K562 (cell line): ENCODE data around the gene LMTK2. TPM values are rescaled to one million over a fixed set of nuclear protein-coding genes. Genes with fewer than 3 reads are reported as not detected.

Experiments used
- HMG20B ChIP-seq: fragments of 250-450 bp; sonication (Bioruptor Pico); IDR thresholded peaks from 2 replicates; pipeline ENCODE4 v1.5.0; 2021; ENCODE audit warnings: mild to moderate bottlenecking
- MEF2A ChIP-seq: IDR thresholded peaks from 2 replicates; pipeline ENCODE4 v1.6.1; 2011; ENCODE audit warnings: low read depth, mild to moderate bottlenecking, low read length, moderate library complexity; ENCODE audit not compliant: control insufficient read depth
- STAT6 ChIP-seq: sonication (generic); formaldehyde crosslinking; IDR thresholded peaks from 2 replicates; pipeline ENCODE4 v1.8.1; 2023; ENCODE audit warnings: mild to moderate bottlenecking, missing genetic modification reagents
- TRIM28 ChIP-seq: fragments of 450-650 bp; IDR thresholded peaks from 2 replicates; pipeline ENCODE4 v1.6.1; 2017
- ZBTB1 ChIP-seq: sonication (generic); formaldehyde crosslinking; IDR thresholded peaks from 2 replicates; pipeline ENCODE4 v1.8.1; 2023; ENCODE audit warnings: missing genetic modification reagents, low read depth, mild to moderate bottlenecking, borderline replicate concordance
- ZNF507 ChIP-seq: conservative IDR thresholded peaks from 2 replicates; pipeline ENCODE4 v1.6.1; 2017; ENCODE audit warnings: missing genetic modification characterization, missing compliant biosample characterization
- ZNF551 ChIP-seq: fragments of 250-450 bp; sonication (Bioruptor Pico); IDR thresholded peaks from 2 replicates; pipeline ENCODE4 v1.5.0; 2021; ENCODE audit warnings: mild to moderate bottlenecking, moderate library complexity
- ZNF586 ChIP-seq: fragments of 450-650 bp; formaldehyde crosslinking; conservative IDR thresholded peaks from 2 replicates; pipeline ENCODE4 v1.4.0; 2020; ENCODE audit warnings: mild to moderate bottlenecking, moderate library complexity
- polyA plus RNA-seq, 8 experiments: library from polyadenylated mRNA; depleted of rRNA in 4 of 8; stranded (reverse) in 5 of 8; unstranded in 3 of 8; fragments of >200 nt; fragmentation: Nextera tagmentation in 2 of 8; fragmentation: Illumina TruSeq in 1 of 8; extraction: Ambion mirVana in 2 of 8; extraction: Trizol in 1 of 8; gene quantifications; 2 replicates each; pipeline versions ENCODE4 v1.2.1 to v1.2.3, GENCODE V29; 2011 to 2014; ENCODE audit warnings: inconsistent platforms in 1 of 8, missing spikeins in 1 of 8
- total RNA-seq, 7 experiments: library from RNA; depleted of rRNA in 6 of 7; stranded (reverse); fragments of >200 nt in 6 of 7; fragmentation: Illumina TruSeq in 2 of 7; extraction: Trizol in 2 of 7; gene quantifications; 2 replicates each; pipeline versions ENCODE4 v1.2.1 to v1.2.3, GENCODE V29; 2011 to 2021; ENCODE audit warnings: low replicate concordance in 1 of 7
- TF ChIP-seq, protein P1 (sequence below): fragments of 450-650 bp; IDR thresholded peaks from 2 replicates; pipeline ENCODE4 v1.6.1; 2016; ENCODE audit warnings: mild to moderate bottlenecking, moderate library complexity
- TF ChIP-seq, protein P2 (sequence below), 2 experiments: IDR thresholded peaks in 1 of 2; conservative IDR thresholded peaks in 1 of 2; 2 replicates each; pipeline ENCODE4 v1.6.1; 2016; ENCODE audit warnings: low read depth in 2 of 2, mild to moderate bottlenecking in 1 of 2, missing compliant biosample characterization in 1 of 2, missing genetic modification characterization in 1 of 2, moderate library complexity in 1 of 2

Gene LMTK2
- total and polyA plus RNA-seq, 9 of the 15 experiments (the other 6 are each of a cell fraction or from before 2014, with no cell fraction given) = 0.78 to 16.4 (median 6.3) TPM

DNA sequence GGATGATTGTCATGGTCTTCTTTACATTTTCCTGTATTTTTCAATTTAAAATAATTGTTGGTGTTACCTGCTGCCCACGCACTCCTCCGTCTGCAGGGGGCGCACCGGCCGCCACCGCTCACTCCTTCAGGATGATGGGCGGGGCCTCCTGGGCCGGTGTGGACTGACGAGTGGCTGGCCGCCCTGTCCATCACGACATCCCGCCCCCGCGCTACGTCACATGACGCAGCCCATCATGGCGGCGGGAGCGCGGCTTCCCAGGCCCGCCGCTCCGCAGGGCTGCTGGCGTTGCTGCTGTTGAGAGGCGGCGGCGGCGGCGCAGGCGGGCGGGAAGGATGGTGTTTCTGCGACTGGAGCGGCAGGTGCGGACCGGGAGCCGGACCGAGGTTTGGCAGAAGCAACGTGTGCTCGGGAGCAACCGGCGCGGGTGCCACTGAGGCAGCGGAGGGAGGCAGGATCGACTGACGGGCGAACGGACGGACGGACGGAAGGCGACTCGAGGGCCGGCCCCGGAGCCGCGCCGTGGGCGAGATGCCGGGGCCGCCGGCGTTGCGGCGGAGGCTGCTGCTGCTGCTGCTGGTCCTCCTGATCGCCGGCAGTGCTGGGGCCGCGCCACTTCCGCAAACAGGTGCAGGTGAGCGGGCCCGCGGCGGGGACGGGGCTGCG lies at the start of gene LMTK2 (continued):
- TF ChIP-seq, protein P1, sequence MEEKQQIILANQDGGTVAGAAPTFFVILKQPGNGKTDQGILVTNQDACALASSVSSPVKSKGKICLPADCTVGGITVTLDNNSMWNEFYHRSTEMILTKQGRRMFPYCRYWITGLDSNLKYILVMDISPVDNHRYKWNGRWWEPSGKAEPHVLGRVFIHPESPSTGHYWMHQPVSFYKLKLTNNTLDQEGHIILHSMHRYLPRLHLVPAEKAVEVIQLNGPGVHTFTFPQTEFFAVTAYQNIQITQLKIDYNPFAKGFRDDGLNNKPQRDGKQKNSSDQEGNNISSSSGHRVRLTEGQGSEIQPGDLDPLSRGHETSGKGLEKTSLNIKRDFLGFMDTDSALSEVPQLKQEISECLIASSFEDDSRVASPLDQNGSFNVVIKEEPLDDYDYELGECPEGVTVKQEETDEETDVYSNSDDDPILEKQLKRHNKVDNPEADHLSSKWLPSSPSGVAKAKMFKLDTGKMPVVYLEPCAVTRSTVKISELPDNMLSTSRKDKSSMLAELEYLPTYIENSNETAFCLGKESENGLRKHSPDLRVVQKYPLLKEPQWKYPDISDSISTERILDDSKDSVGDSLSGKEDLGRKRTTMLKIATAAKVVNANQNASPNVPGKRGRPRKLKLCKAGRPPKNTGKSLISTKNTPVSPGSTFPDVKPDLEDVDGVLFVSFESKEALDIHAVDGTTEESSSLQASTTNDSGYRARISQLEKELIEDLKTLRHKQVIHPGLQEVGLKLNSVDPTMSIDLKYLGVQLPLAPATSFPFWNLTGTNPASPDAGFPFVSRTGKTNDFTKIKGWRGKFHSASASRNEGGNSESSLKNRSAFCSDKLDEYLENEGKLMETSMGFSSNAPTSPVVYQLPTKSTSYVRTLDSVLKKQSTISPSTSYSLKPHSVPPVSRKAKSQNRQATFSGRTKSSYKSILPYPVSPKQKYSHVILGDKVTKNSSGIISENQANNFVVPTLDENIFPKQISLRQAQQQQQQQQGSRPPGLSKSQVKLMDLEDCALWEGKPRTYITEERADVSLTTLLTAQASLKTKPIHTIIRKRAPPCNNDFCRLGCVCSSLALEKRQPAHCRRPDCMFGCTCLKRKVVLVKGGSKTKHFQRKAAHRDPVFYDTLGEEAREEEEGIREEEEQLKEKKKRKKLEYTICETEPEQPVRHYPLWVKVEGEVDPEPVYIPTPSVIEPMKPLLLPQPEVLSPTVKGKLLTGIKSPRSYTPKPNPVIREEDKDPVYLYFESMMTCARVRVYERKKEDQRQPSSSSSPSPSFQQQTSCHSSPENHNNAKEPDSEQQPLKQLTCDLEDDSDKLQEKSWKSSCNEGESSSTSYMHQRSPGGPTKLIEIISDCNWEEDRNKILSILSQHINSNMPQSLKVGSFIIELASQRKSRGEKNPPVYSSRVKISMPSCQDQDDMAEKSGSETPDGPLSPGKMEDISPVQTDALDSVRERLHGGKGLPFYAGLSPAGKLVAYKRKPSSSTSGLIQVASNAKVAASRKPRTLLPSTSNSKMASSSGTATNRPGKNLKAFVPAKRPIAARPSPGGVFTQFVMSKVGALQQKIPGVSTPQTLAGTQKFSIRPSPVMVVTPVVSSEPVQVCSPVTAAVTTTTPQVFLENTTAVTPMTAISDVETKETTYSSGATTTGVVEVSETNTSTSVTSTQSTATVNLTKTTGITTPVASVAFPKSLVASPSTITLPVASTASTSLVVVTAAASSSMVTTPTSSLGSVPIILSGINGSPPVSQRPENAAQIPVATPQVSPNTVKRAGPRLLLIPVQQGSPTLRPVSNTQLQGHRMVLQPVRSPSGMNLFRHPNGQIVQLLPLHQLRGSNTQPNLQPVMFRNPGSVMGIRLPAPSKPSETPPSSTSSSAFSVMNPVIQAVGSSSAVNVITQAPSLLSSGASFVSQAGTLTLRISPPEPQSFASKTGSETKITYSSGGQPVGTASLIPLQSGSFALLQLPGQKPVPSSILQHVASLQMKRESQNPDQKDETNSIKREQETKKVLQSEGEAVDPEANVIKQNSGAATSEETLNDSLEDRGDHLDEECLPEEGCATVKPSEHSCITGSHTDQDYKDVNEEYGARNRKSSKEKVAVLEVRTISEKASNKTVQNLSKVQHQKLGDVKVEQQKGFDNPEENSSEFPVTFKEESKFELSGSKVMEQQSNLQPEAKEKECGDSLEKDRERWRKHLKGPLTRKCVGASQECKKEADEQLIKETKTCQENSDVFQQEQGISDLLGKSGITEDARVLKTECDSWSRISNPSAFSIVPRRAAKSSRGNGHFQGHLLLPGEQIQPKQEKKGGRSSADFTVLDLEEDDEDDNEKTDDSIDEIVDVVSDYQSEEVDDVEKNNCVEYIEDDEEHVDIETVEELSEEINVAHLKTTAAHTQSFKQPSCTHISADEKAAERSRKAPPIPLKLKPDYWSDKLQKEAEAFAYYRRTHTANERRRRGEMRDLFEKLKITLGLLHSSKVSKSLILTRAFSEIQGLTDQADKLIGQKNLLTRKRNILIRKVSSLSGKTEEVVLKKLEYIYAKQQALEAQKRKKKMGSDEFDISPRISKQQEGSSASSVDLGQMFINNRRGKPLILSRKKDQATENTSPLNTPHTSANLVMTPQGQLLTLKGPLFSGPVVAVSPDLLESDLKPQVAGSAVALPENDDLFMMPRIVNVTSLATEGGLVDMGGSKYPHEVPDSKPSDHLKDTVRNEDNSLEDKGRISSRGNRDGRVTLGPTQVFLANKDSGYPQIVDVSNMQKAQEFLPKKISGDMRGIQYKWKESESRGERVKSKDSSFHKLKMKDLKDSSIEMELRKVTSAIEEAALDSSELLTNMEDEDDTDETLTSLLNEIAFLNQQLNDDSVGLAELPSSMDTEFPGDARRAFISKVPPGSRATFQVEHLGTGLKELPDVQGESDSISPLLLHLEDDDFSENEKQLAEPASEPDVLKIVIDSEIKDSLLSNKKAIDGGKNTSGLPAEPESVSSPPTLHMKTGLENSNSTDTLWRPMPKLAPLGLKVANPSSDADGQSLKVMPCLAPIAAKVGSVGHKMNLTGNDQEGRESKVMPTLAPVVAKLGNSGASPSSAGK = no peak
- TF ChIP-seq ZBTB1 (CRISPR knock-in tag) (0 out of 2 replicates have a peak, but pooled peaks have one; percentile 52), TRIM28 (no peak), ZNF507 (tag) (no peak), ZNF551 (CRISPR knock-in tag) (no peak), MEF2A (no peak), STAT6 (CRISPR knock-in tag) (0 out of 2 replicates have a peak, but pooled peaks have one; percentile 69), HMG20B (CRISPR knock-in tag) (no peak), ZNF586 (CRISPR knock-in tag) (no peak)
- TF ChIP-seq, protein P2, sequence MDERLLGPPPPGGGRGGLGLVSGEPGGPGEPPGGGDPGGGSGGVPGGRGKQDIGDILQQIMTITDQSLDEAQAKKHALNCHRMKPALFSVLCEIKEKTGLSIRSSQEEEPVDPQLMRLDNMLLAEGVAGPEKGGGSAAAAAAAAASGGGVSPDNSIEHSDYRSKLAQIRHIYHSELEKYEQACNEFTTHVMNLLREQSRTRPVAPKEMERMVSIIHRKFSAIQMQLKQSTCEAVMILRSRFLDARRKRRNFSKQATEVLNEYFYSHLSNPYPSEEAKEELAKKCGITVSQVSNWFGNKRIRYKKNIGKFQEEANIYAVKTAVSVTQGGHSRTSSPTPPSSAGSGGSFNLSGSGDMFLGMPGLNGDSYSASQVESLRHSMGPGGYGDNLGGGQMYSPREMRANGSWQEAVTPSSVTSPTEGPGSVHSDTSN (CRISPR knock-in tag; IDR thresholded peaks at IDR 0.05; ENCODE audit: low read depth) = peak; percentile 100
- TF ChIP-seq, protein P2 (tag; conservative IDR thresholded peaks at IDR 0.05; ENCODE audit: low read depth) = peak; percentile 99
